DMS 273 (cell line): ENCODE measurements around the gene GRHL1.
"Not testable (repeated sequence)": the region's sequence is repeated elsewhere in the genome, so short reads cannot be mapped to it uniquely, and the experiment has no call there.

Source experiments
- DNase-seq: peaks from one replicate; lab custom pipeline; 2025; ENCODE audit not compliant: unreplicated experiment; lab: John Stamatoyannopoulos, UW

GRHL1 gene

DNA sequence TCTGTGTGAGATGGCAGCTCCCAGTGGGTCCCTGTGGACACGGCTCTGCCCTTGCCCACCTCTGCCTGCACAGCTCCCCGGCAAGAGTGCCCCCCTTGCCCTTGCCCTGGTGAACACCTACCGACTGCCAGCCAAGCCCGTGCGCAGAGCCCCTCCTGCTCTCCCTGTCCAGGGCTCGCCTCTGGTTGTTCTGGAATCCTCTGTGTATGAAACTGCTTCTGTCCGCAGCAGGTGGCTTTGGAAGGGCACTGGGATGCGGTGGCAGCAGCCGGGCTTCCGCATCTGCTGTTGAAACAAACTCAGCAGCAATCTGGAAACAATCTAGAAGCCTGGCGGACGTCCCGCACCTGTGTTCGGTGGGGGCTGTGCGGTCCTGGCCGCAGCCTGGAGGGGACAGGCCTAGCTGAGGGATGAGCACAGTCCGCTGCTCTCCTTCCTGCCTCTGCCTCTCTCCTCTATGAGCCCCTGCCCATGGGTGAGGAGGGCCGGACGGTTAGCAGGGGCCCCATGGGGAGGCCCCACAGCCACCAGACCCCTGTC is 57.8 kb downstream of the GRHL1 start:
- DNase-seq, result no peak

- DNase-seq, result no peak
Measured at GRCh38 chr2:10009811-10010781, 58.6 kb downstream of the GRHL1 start.

DNA sequence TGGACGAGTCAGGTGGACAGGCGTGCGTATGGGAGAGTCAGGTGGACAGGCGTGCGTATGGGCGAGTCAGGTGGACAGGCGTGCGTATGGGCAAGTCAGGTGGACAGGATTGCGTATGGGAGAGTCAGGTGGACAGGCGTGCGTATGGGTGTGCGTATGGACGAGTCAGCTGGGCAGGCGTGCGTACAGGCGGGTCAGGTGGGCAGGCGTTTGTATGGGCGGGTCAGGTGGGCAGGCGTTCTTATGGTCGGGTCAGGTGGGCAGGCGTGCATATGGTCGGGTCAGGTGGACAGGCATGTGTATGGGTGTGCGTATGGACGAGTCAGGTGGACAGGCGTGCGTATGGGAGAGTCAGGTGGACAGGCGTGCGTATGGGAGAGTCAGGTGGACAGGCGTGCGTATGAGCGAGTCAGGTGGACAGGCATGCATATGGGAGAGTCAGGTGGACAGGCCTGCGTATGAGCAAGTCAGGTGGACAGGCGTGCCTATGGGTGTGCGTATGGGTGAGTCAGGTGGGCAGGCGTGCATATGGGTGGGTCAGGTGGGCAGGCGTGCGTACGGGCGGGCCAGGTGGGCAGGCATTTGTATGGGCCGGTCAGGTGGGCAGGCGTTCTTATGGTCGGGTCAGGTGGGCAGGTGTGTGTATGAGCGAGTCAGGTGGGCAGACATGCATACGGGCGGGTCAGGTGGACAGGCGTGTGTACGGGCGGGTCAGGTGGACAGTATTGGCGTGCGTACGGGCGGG is 59.5 kb downstream of the GRHL1 start:
- not testable (repeated sequence) for DNase-seq

DNA sequence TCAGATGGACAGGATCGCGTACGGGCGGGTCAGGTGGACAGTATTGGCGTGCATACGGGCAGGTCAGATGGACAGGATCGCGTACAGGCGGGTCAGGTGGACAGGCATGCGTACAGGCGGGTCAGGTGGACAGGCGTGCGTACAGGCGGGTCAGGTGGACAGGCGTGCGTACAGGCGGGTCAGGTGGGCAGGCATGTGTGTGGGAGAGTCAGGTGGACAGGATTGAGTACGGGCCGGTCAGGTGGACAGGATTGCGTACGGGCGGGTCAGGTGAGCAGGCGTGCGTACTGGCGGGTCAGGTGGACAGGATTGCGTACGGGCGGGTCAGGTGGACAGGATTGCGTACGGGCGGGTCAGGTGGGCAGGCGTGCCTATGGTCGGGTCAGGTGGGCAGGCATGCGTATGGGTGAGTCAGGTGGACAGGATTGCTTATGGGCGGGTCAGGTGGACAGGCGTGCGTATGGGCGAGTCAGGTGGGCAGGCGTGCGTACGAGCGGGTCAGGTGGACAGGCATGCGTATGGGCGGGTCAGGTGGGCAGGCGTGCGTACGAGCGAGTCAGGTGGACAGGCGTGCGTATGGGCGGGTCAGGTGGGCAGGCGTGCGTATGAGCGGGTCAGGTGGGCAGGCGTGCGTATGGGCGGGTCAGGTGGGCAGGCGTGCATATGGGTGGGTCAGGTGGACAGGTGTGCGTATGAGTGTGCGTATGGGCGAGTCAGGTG is 60.3 kb downstream of the GRHL1 start:
- not testable (repeated sequence) for DNase-seq

DNA sequence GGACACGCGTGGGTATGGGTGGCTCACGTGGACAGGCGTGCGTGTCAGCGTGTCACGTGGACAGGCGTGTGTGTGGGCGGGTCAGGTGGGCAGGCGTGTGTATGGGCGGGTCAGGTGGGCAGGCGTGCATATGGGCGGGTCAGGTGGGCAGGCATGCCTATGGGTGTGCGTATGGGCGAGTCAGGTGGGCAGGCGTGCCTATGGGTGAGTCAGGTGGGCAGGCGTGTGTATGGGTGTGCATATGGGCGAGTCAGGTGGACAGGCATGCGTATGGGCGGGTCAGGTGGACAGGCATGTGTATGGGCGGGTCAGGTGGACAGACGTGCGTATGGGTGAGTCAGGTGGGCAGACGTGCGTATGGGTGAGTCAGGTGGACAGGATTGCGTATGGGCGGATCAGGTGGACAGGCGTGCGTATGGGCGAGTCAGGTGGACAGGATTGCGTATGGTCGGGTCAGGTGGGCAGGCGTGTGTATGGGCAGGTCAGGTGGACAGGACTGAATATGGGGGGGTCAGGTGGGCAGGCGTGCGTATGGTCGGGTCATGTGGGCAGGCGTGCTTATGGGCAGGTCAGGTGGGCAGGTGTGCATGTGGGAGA is 61.0 kb downstream of the GRHL1 start:
- not testable (repeated sequence) for DNase-seq

DNA sequence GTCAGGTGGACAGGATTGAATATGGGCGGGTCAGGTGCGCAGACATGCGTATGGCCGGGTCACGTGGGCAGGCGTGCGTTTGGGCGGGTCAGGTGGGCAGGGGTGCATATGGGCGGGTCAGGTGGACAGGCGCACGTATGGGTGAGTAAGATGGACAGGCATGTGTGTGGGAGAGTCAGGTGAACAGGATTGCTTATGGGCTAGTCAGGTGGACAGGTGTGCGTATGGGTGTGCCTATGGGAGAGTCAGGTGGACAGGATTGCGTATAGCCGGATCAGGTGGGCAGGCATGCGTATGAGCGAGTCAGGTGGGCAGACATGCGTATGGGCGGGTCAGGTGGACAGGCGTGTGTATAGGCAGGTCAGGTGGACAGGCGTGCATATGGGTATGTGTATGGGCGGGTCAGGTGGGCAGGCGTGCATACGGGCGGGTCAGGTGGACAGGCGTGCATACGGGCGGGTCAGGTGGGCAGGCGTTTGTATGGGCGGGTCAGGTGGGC is 61.5 kb downstream of the GRHL1 start:
- no peak for DNase-seq

DNA sequence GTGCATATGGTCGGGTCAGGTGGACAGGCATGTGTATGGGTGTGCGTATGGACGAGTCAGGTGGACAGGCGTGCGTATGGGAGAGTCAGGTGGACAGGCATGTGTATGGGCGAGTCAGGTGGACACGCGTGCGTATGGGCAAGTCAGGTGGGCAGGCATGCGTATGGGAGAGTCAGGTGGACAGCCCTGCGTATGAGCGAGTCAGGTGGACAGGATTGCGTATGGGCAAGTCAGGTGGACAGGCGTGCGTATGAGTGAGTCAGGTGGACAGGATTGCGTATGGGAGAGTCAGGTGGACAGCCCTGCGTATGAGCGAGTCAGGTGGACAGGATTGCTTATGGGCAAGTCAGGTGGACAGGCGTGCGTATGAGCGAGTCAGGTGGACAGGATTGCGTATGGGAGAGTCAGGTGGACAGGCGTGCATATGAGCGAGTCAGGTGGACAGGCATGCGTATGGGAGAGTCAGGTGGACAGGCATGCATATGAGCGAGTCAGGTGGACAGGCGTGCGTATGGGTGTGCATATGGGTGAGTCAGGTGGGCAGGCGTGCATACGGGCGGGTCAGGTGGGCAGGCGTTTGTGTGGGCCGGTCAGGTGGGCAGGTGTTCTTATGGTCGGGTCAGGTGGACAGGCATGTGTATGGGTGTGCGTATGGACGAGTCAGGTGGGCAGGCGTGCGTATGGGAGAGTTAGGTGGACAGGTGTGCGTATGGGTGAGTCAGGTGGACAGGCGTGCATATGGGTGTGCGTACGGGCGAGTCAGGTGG is 62.3 kb downstream of the GRHL1 start:
- not testable (repeated sequence) for DNase-seq

DNA sequence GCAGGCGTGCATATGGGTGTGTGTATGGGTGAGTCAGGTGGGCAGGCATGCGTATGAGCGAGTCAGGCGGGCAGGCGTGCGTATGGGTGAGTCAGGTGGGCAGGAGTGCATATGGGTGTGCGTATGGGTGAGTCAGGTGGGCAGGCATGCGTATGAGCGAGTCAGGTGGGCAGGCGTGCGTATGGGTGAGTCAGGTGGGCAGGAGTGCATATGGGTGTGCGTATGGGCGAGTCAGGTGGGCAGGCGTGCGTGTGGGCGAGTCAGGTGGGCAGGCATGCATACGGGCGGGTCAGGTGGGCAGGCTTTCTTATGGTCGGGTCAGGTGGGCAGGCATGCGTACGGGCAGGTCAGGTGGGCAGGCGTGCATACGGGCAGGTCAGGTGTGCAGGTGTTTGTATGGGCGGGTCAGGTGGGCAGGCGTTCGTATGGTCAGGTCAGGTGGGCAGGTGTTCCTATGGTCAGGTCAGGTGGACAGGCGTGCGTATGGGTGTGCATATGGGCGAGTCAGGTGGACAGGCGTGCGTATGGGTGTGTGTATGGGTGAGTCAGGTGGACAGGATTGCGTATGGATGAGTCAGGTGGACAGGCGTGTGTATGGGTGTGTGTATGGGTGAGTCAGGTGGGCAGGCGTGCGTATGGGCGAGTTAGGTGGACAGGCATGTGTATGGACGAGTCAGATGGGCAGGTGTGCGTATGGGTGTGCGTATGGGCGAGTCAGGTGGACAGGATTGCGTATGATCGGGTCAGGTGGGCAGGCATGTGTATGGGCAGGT is 63.1 kb downstream of the GRHL1 start:
- no peak for DNase-seq

DNA sequence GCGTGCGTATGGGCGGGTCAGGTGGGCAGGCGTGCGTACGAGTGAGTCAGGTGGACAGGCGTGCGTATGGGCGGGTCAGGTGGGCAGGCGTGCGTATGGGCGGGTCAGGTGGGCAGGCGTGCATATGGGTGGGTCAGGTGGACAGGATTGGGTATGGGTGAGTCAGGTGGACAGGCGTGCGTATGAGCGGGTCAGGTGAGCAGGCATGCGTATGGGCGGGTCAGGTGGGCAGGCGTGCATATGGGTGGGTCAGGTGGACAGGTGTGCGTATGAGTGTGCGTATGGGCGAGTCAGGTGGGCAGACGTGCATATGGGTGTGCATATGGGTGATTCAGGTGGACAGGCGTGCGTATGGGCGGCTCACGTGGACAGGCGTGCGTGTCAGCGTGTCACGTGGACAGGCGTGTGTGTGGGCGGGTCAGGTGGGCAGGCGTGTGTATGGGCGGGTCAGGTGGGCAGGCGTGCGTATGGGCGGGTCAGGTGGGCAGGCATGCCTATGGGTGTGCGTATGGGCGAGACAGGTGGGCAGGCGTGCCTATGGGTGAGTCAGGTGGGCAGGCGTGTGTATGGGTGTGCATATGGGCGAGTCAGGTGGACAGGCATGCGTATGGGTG is 64.0 kb downstream of the GRHL1 start:
- DNase-seq, result not testable (repeated sequence)

GRCh38 chr2:10016001-10016801 is 64.7 kb downstream of the GRHL1 start:
- no peak for DNase-seq

DNA sequence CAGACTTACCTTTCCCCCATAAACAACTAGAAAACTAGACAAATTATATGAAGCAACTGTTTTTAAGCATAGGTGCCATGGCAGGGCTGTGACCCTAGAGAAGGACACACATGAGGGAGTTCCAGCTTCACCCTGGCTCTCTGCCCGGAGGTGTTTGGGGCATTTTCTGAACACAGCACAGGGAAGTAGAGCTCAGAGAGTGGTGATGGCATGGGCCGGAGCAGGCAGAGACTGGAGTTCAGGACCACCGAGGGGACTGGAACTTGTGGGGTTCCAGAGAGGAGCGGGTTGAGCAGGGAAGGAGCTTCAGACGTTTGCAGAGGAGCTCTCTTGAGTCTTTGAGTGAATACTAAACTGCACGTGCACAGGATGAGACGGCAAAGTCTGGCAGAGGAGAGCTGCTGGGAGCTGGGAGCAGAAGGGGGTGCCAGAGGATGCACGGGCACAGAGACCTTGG is 65.3 kb downstream of the GRHL1 start:
- no peak for DNase-seq

GRCh38 chr2:10017313-10017941 is 65.9 kb downstream of the GRHL1 start:
- no peak for DNase-seq

DNA sequence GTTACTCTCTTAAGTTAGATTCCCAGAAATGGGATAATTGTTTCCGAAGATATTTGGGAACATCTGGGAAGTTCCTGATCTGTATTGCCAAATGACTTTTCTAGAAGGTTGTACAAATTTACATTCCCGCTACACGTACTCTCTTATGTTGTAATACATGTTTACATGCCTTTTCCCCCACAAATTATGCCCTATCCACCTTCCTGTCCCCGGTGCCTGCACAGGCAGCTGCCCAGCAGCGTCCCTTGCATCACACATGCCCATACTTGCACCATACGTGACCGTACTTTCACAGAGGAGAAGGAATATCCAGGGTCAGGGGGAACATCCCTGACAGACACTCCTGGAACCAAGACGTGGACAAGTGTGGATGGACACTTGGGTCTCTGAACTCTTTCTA is 67.7 kb downstream of the GRHL1 start:
- no peak for DNase-seq

- no peak for DNase-seq
Measured at GRCh38 chr2:10019602-10020400, 68.3 kb downstream of the GRHL1 start.

DNA sequence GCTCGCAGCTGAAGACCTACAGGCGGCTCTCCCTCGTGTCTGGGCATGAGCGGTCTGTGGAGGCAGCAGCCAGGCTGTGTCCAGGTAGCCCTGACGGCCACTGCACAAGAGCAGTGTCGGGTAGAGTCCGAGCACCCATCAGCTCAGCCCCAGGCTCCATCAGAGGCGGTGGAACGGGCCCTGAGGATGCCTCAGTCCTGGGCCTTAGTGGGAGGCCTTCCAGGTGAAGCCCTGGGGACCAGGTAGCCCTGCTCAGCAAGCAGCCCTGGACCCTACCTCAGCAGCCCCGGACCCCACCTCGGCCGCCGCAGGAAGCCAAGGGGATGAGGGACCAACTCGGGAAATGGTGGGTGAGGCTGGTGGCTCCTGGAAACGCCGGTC is 70.5 kb downstream of the GRHL1 start:
- DNase-seq, result no peak

DNA sequence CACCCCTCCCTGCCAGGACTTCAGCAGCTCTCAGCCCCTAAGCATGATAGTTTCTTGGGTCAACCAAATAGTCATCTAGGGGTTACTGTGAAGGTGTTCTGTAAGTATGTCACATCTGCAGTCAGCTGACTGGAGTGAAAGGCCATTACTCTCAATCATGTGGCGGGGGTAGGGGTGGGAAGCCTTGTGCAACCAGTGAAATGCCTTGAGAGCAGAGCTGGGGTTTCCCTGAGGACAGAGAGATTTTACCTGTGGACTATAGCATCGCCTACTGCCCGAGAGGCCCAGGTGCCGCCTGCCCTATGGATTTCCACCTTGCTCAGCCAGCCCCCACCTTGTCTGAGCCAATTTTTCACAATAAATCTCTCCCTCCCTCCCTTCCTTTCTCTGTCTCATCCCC is 71.0 kb downstream of the GRHL1 start:
- no peak for DNase-seq
